Vagina (tissue), 2 donors: Measurements from ENCODE around the gene ADAT1. TPM values are rescaled to one million over a fixed set of nuclear protein-coding genes. Genes with fewer than 3 reads are reported as not detected.

Source experiments
- DNase-seq, 2 donors: peaks; one replicate each; pipeline ENCODE4 v3.0.0-alpha.2; 2017; ENCODE audit errors: extremely low spot score in 2 of 2
- H3K27ac ChIP-seq: fragments of 200-600 bp; sonication (generic); one replicate; pipeline ENCODE4 v1.5.1; 2019
- H3K27me3 ChIP-seq: fragments of 200-600 bp; sonication (generic); one replicate; pipeline ENCODE4 v1.5.1; 2019
- H3K36me3 ChIP-seq, 2 donors: fragments of 200-600 bp; sonication (generic); one replicate each; pipeline ENCODE4 v1.5.1; 2017 to 2019
- H3K4me1 ChIP-seq: fragments of 200-600 bp; sonication (generic); one replicate; pipeline ENCODE4 v1.5.1; 2019
- H3K4me3 ChIP-seq, 2 donors: fragments of 200-600 bp; sonication (generic); 1 replicate in 1 of 2; 2 replicates in 1 of 2; pipeline ENCODE4 v1.5.1; 2016 to 2019
- H3K9me3 ChIP-seq: fragments of 200-600 bp; sonication (generic); one replicate; pipeline ENCODE4 v1.5.1; 2019
- CTCF ChIP-seq, 3 experiments: fragments of 450-650 bp in 2 of 3; fragments of 200-600 bp in 1 of 3; sonication (generic) in 1 of 3; IDR thresholded peaks; one replicate each; pipeline ENCODE4 v1.5.1; 2017 to 2019; ENCODE audit warnings: antibody characterized with exemption in 3 of 3, mild to moderate bottlenecking in 2 of 3, moderate library complexity in 2 of 3
- POLR2A ChIP-seq, 2 donors: fragments of 450-650 bp; IDR thresholded peaks; one replicate each; pipeline ENCODE4 v1.6.1; 2017; ENCODE audit warnings: antibody characterized with exemption in 2 of 2, mild to moderate bottlenecking in 2 of 2, moderate library complexity in 2 of 2
- POLR2AphosphoS5 ChIP-seq, 2 donors: sonication (generic); formaldehyde crosslinking; IDR thresholded peaks; one replicate each; pipeline ENCODE4 v1.9.0; 2017; ENCODE audit warnings: antibody characterized with exemption in 2 of 2, mild to moderate bottlenecking in 2 of 2, low read depth in 1 of 2; ENCODE audit not compliant: insufficient read depth in 1 of 2
- intact Hi-C: fragments of 100-400 bp; cut with DNase I; formaldehyde crosslinking; loops from one replicate; pipeline ENCODE4 v1.15.1; 2023
- total RNA-seq: library from RNA; depleted of rRNA; stranded (reverse); fragments of >200 nt; gene quantifications from one replicate; pipeline ENCODE4 v1.2.3, GENCODE V29; 2016

Gene ADAT1
- total RNA-seq, 1 donor from 2014 or later = 44.4 TPM

- Histone ChIP-seq H3K27ac (no peak overlapping the region), H3K4me1 (peaks cover 10% of the 10 kb centered on the region), H3K36me3 (peaks cover 0 to 49% of the 10 kb centered on the region in 2 donors), H3K4me3 (no peak overlapping the region), H3K9me3 (no peaks in the 10 kb centered on the region), H3K27me3 (no peaks in the 10 kb centered on the region)
- TF ChIP-seq CTCF (IDR thresholded peaks at IDR 0.05) (no peak), POLR2AphosphoS5 (IDR thresholded peaks at IDR 0.05; ENCODE audit: insufficient read depth in 1 of 2, low read depth in 1 of 2) (no peak), POLR2A (IDR thresholded peaks at IDR 0.05) (no peak)
- intact Hi-C loops = no loop called here
- no peak for DNase-seq
Measured at GRCh38 chr16:75658175-75658574, 35.1 kb upstream of the ADAT1 start.

- H3K9me3 ChIP-seq = no peaks in the 10 kb centered on the region
- no peak overlapping the region for H3K27ac ChIP-seq
- H3K4me1 ChIP-seq = peaks cover 45% of the 10 kb centered on the region
- peaks cover 0 to 43% of the 10 kb centered on the region in 2 donors for H3K36me3 ChIP-seq
- DNase-seq = no peak
- H3K27me3 ChIP-seq = no peaks in the 10 kb centered on the region
- TF ChIP-seq CTCF (IDR thresholded peaks at IDR 0.05) (no peak), POLR2AphosphoS5 (IDR thresholded peaks at IDR 0.05; ENCODE audit: insufficient read depth in 1 of 2, low read depth in 1 of 2) (no peak), POLR2A (IDR thresholded peaks at IDR 0.05) (no peak)
- H3K4me3 ChIP-seq = no peak overlapping the region
- intact Hi-C loops = no loop called here
Measured at GRCh38 chr16:75653922-75654321, 30.8 kb upstream of the ADAT1 start.

- intact Hi-C loops = no loop called here
- no peak for DNase-seq
- peaks cover 75% of the 10 kb centered on the region for H3K4me1 ChIP-seq
Measured at GRCh38 chr16:75648265-75649076, 25.4 kb upstream of the ADAT1 start.

GRCh38 chr16:75647492-75648264 is 24.6 kb upstream of the ADAT1 start, which contains the start of the genes KARS1 and TERF2IP:
Gene KARS1, minus strand, starts transcription at chr16:75647665. Its CDS starts 26 bp downstream, at chr16:75647639.
Gene TERF2IP, plus strand, starts transcription at chr16:75647773. Its CDS starts 110 bp downstream, at chr16:75647883.
- TF ChIP-seq POLR2A (IDR thresholded peaks at IDR 0.05) (peak in 1 of 2 donors; percentile 96), POLR2AphosphoS5 (IDR thresholded peaks at IDR 0.05; ENCODE audit: insufficient read depth in 1 of 2, low read depth in 1 of 2) (peak; percentile 98 to 99), CTCF (IDR thresholded peaks at IDR 0.05) (peak in 1 of 3 experiments; percentile 20)
- H3K4me1 ChIP-seq = peaks cover 70% of the 10 kb centered on the region
- H3K27me3 ChIP-seq = no peaks in the 10 kb centered on the region
- DNase-seq = peak in 1 of 2 donors; percentile 96
- H3K36me3 ChIP-seq = peaks cover 0 to 5% of the 10 kb centered on the region in 2 donors
- no peaks in the 10 kb centered on the region for H3K9me3 ChIP-seq
- intact Hi-C loops = no loop called here
- H3K27ac ChIP-seq = peak within 1 kb of the TSS; percentile 99
- H3K4me3 ChIP-seq = peak within 1 kb of the TSS; percentile 90 to 100

More at GRCh38 chr16:75648265-75649076, 25.4 kb upstream of the ADAT1 start:
- Histone ChIP-seq H3K36me3 (peaks cover 0 to 5% of the 10 kb centered on the region in 2 donors), H3K27me3 (no peaks in the 10 kb centered on the region), H3K4me3 (peak overlapping the region; percentile 90 to 100), H3K27ac (peak overlapping the region; percentile 99), H3K9me3 (no peaks in the 10 kb centered on the region)
- no peak for TF ChIP-seq CTCF (IDR thresholded peaks at IDR 0.05)
- TF ChIP-seq POLR2A (IDR thresholded peaks at IDR 0.05) = peak in 1 of 2 donors; percentile 14
- peak; percentile 20 to 64 for TF ChIP-seq POLR2AphosphoS5 (IDR thresholded peaks at IDR 0.05; ENCODE audit: insufficient read depth in 1 of 2, low read depth in 1 of 2)
